OCI-LY7 (cell line): ENCODE measurements around the gene FAM156B.

Source experiments
- EZH2phosphoT487 ChIP-seq: fragments of 200-600 bp; sonication (generic); IDR thresholded peaks from 2 replicates; pipeline ENCODE4 v1.6.1; 2018; ENCODE audit warnings: low read depth, borderline replicate concordance, mild to moderate bottlenecking, mixed run types, antibody characterized with exemption, low read length, moderate library complexity, mixed read lengths
- TF ChIP-seq, protein P1 (sequence below): fragments of 200-600 bp; sonication (generic); conservative IDR thresholded peaks from 2 replicates; pipeline ENCODE4 v1.5.1; 2014; ENCODE audit warnings: mild to moderate bottlenecking, antibody characterized with exemption, low read length, moderate library complexity, mixed read lengths

- TF ChIP-seq, protein P1, sequence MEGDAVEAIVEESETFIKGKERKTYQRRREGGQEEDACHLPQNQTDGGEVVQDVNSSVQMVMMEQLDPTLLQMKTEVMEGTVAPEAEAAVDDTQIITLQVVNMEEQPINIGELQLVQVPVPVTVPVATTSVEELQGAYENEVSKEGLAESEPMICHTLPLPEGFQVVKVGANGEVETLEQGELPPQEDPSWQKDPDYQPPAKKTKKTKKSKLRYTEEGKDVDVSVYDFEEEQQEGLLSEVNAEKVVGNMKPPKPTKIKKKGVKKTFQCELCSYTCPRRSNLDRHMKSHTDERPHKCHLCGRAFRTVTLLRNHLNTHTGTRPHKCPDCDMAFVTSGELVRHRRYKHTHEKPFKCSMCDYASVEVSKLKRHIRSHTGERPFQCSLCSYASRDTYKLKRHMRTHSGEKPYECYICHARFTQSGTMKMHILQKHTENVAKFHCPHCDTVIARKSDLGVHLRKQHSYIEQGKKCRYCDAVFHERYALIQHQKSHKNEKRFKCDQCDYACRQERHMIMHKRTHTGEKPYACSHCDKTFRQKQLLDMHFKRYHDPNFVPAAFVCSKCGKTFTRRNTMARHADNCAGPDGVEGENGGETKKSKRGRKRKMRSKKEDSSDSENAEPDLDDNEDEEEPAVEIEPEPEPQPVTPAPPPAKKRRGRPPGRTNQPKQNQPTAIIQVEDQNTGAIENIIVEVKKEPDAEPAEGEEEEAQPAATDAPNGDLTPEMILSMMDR = no peak
- no peak for TF ChIP-seq EZH2phosphoT487
Observed at GRCh38 chrX:52874661-52875060, 22.5 kb upstream of the FAM156B start.
